Lung microvascular endothelial cell (primary cell): ENCODE results near the gene OR1A1. TPM values are rescaled to one million over a fixed set of nuclear protein-coding genes. Genes with fewer than 3 reads are reported as not detected.

ENCODE experiments used
- total RNA-seq: library from RNA; depleted of rRNA; stranded (reverse); fragments of >200 nt; gene quantifications from 2 replicates; pipeline ENCODE4 v1.2.1, GENCODE V29; 2014

Gene OR1A1
- total RNA-seq, 1 donor from 2014 or later, result not detected

Other genes with a start within 250 kb of the OR1A1 start
- not detected in 2 replicates for gene OR1D5, start 144.1 kb upstream of the OR1A1 start, total RNA-seq
- gene OR1D2, start 103.2 kb upstream of the OR1A1 start, total RNA-seq, result not detected in 2 replicates
- not detected in 2 replicates for gene OR1G1, start 80.1 kb upstream of the OR1A1 start, total RNA-seq
- gene OR1A2, start 10.1 kb upstream of the OR1A1 start, total RNA-seq, result not detected in 2 replicates
- gene OR3A1, start 90.7 kb downstream of the OR1A1 start, total RNA-seq, result not detected in 2 replicates
- gene OR3A2, start 178.6 kb downstream of the OR1A1 start, total RNA-seq, result not detected in 2 replicates
- gene OR1E1, start 190.7 kb downstream of the OR1A1 start, total RNA-seq, result not detected in 2 replicates
- gene OR3A3, start 203.7 kb downstream of the OR1A1 start, total RNA-seq, result not detected in 2 replicates
- gene OR1E2, start 226.2 kb downstream of the OR1A1 start, total RNA-seq, result not detected in 2 replicates